Measurements from ENCODE around the gene KRTAP9-7. TPM values are rescaled to one million over a fixed set of nuclear protein-coding genes. Genes with fewer than 3 reads are reported as not detected.

Gene KRTAP9-7
- total and polyA plus RNA-seq, 4 donors, result not detected

DNA sequence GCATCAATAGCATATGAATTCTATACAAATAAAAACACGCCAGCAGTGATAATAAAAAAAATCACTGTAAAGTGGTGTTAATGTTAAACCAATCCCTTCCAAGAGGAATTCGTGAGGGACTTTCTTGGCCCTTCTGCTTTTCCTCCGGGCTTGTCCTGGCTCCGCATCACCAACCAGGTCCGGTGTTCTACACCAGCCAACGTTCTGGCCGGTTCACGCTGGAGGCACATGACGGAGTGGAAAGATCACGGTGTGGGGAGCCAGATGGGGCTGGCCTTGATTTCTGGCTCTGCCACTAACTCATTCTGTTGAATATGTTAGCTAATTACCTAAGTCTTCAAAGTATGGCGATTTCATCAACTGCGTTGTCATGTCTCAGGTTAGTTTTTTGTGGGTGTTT, 28.6 kb downstream of the KRTAP9-7 start:
- 84% methylated on average over 12 of the region's 12 CpGs for WGBS
- DNase-seq (ENCODE audit: low spot score), result no peak

DNA sequence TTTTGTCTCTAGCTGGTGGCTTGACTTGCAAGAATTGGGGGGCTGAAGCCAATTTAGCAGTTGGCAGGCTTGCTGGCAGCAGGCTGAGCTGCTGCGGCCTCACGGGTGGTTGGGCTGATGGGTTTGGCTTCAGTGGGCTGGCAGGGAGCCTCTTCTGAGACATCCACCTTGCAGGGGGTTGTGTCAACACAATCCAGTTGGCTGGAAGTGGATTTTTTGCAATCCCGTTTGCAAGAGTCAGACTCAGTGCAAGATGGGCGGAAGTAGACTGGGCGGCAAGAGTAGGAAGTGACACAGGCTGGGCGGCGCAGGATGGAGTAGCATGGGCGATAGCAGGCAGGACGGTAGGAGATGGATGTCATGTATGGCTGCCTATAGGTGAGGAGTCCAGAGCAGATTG, 32.1 kb downstream of the KRTAP9-7 start:
- no peak overlapping the region for H3K9ac ChIP-seq (ENCODE audit: low read depth in 1 of 2, low read length in 2 of 2)
- no peak for DNase-seq (ENCODE audit: low spot score)
- no peak overlapping the region for H3K27ac ChIP-seq (ENCODE audit: low read depth in 1 of 2, low read length in 2 of 2)
- no peaks in the 10 kb centered on the region for H3K36me3 ChIP-seq (ENCODE audit: control insufficient read depth in 4 of 4, insufficient read depth in 3 of 4, low read depth in 1 of 4, low read length in 3 of 4)
- H3K4me1 ChIP-seq (ENCODE audit: control insufficient read depth in 4 of 4, insufficient read depth in 4 of 4, low read length in 3 of 4), result no peaks in the 10 kb centered on the region
- no peak for TF ChIP-seq HNF4G (IDR thresholded peaks at IDR 0.05)
- TF ChIP-seq RAD21 (IDR thresholded peaks at IDR 0.05), result no peak
- TF ChIP-seq, protein P1, sequence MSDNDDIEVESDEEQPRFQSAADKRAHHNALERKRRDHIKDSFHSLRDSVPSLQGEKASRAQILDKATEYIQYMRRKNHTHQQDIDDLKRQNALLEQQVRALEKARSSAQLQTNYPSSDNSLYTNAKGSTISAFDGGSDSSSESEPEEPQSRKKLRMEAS (IDR thresholded peaks at IDR 0.05), result no peak
- no peak for TF ChIP-seq ATF3 (IDR thresholded peaks at IDR 0.05)
- TF ChIP-seq TAF1 (conservative IDR thresholded peaks at IDR 0.05), result no peak
- no peak for TF ChIP-seq SP1 (IDR thresholded peaks at IDR 0.05)
- TF ChIP-seq JUND (IDR thresholded peaks at IDR 0.05), result no peak
- no peak for TF ChIP-seq GABPA (IDR thresholded peaks at IDR 0.05 in 1 of 2, conservative IDR thresholded peaks at IDR 0.05 in 1 of 2)
- no peak for TF ChIP-seq FOXA1 (IDR thresholded peaks at IDR 0.05)
- no peak for TF ChIP-seq HNF4A (conservative IDR thresholded peaks at IDR 0.05)
- TF ChIP-seq FOXA2 (IDR thresholded peaks at IDR 0.05), result no peak
- TF ChIP-seq ZBTB33 (IDR thresholded peaks at IDR 0.05), result no peak
- no peak for TF ChIP-seq YY1 (IDR thresholded peaks at IDR 0.05)
- TF ChIP-seq REST (IDR thresholded peaks at IDR 0.05), result no peak
- 74% methylated on average over 9 of the region's 9 CpGs for WGBS
- no peak overlapping the region for H3K4me3 ChIP-seq (ENCODE audit: low read depth in 1 of 3, low read length in 3 of 3)
- no peaks in the 10 kb centered on the region for H3K9me3 ChIP-seq (ENCODE audit: control insufficient read depth in 4 of 4, low read length in 3 of 4)
- peaks cover 0 to 14% (median 0%) of the 10 kb centered on the region in 4 donors for H3K27me3 ChIP-seq (ENCODE audit: control insufficient read depth in 4 of 4, insufficient read depth in 4 of 4, low read length in 3 of 4)

More for the DNA sequence above, 28.6 kb downstream of the KRTAP9-7 start:
- no peaks in the 10 kb centered on the region for H3K9me3 ChIP-seq (ENCODE audit: control insufficient read depth in 4 of 4, low read length in 3 of 4)
- no peak overlapping the region for H3K4me3 ChIP-seq (ENCODE audit: low read depth in 1 of 3, low read length in 3 of 3)
- TF ChIP-seq ATF3 (IDR thresholded peaks at IDR 0.05), result no peak
- no peak overlapping the region for H3K27ac ChIP-seq (ENCODE audit: low read depth in 1 of 2, low read length in 2 of 2)
- no peaks in the 10 kb centered on the region for H3K36me3 ChIP-seq (ENCODE audit: control insufficient read depth in 4 of 4, insufficient read depth in 3 of 4, low read depth in 1 of 4, low read length in 3 of 4)
- no peaks in the 10 kb centered on the region for H3K4me1 ChIP-seq (ENCODE audit: control insufficient read depth in 4 of 4, insufficient read depth in 4 of 4, low read length in 3 of 4)
- H3K27me3 ChIP-seq (ENCODE audit: control insufficient read depth in 4 of 4, insufficient read depth in 4 of 4, low read length in 3 of 4), result peaks cover 0 to 11% (median 0%) of the 10 kb centered on the region in 4 donors
- no peak overlapping the region for H3K9ac ChIP-seq (ENCODE audit: low read depth in 1 of 2, low read length in 2 of 2)
